GM19193 (cell line): ENCODE results near the gene HELT.

ENCODE experiments used
- POLR2A ChIP-seq: IDR thresholded peaks from 4 replicates; pipeline ENCODE4 v1.6.1; 2011; ENCODE audit not compliant: insufficient read depth, insufficient read length; ENCODE audit errors: extremely low read depth

The HELT gene

DNA sequence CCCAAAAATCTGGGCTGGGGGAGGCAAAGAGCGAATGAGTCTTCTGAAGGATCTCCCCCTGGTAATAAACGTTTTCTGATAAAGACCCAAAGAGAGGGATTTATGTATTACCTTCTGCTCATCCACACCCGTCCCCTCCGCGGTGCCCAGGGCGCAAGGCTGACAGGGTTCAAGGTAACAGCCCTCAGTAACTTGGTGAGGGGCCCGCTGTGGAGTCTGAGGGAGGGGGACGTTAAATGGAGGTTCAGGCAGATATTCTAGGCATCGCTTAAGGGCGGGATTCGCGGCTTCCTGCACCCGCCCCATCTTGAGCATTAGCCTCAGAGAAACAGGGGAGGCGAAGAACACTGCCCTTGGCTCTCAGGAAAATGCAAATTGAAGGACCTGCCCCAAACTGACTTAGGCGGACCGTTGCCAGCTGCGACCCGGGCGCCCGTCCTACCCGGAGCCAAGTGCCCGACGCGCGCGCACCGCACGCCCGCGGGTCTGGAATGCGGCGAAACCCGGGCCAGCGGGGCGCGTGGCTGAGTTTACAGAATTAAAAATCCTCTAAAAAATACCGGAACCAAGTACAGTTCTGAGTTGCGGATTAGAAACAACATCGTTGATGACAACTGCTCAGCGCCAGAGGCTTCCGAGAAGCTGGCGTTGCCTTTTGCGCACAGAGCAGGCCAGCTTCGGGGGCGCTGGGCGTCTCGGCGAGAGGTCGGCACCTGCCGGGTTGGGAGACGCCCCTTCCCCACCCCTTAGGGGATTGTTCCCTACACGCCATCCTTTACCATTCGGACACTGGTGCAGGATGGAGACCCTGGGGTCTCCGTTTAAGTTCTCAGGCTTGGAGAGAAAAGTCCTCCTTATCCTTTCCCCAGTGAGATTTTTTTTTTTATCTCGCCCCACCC lies 2.8 kb downstream of the HELT start:
- TF ChIP-seq POLR2A = no peak

DNA sequence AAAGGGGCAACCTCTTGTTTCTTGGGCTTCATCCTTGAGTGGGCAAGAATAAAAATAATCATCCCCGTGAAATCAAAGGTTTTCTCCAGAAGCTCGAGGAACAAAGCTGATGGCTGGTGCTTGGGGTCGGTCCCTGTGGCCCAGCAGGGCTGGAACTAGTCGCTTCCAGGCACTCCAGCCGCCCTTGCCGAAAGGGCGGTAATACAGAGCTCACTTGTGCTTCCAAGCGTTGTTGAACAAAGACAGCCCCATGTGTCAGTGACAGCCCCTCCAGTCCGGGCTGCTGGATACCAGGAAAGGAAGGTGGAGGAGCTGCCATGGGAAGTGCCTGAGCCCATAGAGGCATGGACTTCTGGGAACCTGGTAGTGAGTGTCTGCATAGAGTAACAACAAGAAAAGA lies 5.2 kb downstream of the HELT start:
- TF ChIP-seq POLR2A = no peak

DNA sequence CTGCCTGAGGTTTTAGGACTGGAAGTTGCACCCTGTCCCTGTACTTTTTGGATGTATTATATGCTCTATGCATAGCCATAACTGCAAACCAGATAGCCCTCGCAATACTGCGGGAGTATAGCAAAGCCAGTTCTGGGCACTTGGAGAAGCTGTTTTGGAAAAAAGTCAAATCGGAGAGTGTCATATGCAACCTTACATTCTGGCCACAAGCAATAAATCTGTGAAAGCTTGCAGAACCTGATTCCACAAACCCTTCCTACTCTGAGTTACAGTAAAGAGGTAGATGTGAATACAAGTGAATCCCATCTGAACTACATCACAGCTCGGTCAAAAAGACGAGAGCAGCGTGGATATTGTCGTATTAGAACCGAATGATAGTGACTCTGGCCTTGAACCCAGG lies 10.3 kb downstream of the HELT start:
- no peak for TF ChIP-seq POLR2A

DNA sequence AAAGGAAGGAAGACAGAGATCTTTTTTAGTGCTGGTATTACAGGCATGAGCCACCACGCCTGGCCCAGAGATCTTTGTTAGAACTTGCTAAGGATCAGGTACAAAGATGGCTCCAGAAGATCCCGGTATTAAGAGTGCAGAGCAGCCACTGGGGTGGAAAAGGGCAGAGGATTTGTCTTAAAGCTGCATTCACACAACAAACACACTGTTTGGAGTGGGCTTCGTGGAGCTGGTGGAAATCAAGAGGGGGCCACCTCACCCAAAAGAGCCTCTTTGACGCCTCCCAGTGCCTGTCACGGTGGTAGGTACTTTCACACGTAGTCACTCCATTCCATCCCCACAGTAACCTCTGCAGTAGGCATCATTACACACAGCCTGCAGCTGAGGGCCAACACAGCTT lies 13.3 kb downstream of the HELT start:
- TF ChIP-seq POLR2A = no peak

DNA sequence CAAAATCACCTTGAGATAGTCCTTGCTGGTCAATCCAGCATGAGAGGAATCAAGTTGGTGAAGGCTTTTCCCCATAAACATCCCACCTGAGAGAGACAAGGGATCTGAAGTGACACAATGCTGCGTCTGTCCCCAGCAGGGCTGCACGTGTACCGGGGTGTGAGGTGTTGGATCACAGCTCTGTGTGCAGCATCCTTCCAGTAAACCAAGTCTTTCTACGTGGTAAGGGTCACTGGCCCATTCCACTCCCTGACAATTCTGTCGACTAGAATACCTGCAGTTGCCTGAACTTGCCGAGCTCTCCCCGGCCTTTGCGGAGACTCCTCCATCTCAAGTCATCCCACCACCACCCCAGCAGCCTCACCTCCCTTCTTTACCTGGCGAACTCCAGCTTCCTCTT lies 14.8 kb downstream of the HELT start:
- no peak for TF ChIP-seq POLR2A

DNA sequence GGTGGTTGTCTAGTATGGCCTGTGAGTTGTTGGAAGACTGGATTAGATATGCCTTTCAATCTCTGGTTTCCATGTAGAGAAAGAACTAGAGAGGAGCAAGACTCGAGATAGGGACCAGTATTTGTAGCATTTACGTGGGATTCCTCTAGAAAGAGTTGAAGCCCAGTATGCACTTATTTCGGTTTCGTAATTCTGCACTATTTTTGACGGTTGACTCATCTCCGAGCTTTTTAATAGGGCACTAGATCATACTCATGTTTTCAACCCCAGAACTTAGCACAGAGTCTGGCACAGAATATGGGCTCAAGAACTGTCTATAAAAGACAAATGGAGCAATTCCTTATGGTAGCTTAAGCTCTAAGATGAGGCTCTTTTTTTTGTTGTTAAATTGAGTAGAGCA lies 15.7 kb downstream of the HELT start:
- TF ChIP-seq POLR2A = no peak

DNA sequence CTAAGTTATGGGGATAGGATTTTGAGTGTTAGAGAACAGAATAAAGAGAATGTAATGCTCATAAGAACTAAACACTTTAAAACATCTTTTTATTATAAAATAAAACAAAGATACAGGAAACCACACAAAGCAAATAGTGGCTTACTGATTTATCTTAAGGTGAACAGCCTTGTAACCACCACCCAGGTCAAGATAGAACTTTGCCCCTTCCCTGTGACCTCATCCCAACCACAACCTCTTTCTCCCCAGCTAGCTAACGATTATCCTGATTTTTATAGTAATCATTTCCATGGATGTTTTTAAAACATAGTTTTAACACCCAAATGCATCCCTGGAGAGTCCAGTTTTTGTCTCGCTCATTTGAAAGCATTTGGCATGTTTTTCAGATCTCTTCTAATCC lies 17.0 kb downstream of the HELT start:
- TF ChIP-seq POLR2A = no peak

DNA sequence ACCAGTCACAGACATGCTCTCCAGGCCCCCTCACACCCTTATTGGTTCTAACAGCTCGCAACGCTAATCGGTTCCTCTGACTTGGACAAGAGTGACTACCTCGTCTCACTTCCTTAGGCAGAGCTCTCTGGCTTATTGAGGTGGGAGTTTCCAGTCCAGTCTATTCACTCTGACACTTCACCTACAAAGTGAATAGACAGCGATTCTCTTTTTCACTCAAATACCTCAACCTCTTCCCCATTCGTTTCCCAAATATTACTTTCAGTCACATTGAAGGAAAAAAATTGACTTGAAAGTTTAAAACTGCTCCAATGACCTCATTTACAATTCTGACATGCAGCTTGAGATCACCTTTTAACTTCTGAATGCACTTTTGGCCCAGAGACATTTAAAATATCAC lies 17.7 kb downstream of the HELT start:
- TF ChIP-seq POLR2A = no peak

DNA sequence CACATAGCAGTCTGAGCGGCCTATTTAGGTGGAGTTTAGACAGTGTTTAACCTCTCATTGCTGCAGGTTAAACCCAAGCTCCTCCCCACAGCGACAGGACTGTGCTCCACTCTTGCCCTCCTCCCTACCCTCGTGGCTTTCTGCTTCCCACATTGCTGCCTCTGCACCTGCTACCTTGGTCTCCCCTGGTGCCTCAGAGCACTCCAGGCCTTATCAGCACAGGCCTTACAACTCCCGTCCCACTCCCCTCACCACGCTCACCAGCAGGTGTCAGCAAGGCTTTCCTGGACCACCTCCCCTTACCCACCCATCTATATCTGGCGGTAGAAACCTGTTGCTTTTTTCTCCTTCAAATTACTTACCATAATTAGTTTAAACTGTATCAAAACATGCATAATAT lies 18.6 kb downstream of the HELT start:
- TF ChIP-seq POLR2A = no peak

DNA sequence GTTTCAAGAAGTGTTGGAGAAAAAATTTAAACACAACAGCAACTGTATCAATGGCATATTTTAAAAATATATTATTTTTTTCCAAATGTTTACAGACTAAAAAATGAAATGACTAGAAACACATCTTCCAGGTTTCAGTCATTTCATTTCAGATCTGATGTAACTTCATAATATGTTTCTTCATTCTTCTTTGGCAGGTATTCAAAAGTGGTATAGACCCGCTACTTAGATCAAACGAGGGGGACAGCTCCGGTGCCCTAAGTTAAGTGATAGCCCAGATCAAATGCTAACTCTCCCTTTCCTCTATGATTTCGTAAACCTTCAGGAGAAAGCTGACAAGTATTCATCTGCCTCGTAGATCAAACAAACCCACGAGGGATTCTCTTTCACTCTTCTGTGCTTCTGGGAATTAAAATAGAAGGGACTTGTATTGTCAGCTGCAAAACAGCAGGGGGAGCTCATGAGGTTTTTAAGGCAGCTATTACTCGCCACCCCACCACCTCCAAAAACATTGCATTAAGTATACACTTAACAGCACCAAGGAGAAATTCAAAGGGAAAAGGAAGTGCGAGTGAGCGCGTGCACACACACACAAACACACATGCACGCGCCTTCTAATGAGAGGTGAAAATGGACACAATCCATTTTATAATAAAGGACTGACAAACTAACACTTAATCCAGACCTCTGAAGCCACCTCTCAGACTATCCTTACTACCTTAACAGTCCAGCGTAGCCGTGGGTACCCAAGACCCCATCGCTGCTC lies 21.4 kb downstream of the HELT start:
- TF ChIP-seq POLR2A = no peak

DNA sequence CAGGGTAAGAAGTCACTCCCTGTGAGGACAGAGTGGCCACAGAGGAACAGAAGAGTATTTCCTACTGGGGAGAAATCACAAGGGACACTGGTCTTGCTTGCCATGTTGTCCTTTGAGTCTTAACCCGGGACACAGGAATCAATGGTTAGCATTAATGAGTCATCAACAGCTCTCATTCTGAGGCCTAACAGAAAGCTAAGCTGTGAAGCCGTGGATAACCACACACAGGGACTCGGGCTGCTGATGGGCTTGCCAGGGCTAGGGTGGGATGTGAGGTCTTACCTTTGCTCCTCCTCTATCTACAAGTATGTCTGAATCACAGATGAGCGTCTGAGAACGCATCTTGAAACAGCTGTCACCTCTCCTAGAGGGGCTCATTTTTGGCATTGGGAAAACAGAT lies 22.2 kb downstream of the HELT start:
- TF ChIP-seq POLR2A = no peak

DNA sequence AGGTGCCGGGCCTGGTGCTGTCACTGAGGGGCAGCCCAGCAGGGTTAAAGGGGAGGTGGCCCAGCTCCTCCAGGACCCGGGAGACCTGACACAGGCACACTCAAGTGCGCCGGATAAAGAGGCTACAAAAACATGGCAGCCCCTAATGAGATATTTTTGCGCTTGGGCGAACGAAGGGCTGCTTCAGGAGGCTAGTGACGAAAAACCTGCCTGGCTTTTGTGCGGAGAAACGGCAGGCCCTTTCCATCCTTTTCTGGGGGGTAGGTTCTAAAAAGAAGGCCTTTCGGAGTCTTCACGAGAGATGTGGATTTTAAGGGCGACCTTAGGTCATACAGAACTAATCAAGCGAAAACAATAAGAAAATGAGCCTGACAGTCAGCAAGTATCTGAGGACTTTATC lies 35.5 kb downstream of the HELT start:
- no peak for TF ChIP-seq POLR2A

DNA sequence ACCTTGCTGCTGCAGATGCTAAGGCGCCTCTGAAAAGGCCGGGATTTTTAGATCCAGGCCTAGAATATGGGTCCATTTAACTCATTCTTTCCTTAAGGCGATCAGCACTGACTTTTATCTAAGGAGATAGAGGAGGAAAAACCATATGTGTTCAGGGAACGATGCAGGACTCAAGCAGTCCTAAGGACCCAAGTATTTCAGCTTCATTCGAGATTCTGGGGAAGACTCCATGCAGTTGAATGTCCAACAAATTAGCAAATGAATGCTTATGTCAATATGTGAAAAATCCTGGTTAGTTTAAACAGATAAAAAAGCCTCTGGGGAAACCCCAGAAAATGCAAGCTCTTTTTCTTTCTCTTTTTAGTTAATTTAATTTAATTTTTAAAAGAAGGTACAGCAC lies 36.0 kb downstream of the HELT start:
- TF ChIP-seq POLR2A = no peak

DNA sequence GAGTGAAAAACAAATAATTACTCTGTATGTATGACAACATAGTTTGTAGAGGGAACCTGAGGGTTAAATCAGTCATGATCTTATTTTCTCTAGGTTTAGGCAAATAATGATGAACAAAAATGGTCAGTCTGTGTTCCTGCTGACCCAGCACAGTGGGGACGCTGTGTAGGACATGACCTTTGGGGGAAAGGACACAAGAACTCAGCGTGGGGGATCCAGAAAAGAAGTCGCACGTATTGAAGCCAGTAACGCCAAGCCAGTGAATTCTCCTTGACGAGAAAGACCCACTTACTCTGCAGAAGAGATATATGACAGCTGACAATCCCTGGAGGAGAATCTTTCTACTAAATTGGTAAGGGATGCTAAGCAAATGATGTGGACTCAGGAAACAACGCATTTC lies 36.6 kb downstream of the HELT start:
- TF ChIP-seq POLR2A = no peak

DNA sequence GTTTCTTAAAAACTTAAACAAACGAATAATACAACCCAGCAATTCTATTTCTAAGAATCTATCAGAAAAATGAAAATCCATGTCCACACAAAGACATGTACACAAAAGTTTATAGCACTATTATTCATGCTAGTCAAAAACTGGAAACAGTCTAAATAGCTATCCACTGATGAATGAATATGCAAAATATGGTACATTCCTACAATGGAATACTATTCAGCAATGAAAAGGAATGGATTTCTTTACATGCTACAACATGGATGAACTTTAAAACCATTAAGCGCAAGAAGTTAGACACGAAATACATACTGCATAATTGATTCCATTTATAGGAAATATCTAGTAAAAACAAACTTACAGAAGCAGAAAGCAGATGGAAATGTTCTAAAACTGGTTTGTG lies 43.3 kb downstream of the HELT start:
- TF ChIP-seq POLR2A = no peak

DNA sequence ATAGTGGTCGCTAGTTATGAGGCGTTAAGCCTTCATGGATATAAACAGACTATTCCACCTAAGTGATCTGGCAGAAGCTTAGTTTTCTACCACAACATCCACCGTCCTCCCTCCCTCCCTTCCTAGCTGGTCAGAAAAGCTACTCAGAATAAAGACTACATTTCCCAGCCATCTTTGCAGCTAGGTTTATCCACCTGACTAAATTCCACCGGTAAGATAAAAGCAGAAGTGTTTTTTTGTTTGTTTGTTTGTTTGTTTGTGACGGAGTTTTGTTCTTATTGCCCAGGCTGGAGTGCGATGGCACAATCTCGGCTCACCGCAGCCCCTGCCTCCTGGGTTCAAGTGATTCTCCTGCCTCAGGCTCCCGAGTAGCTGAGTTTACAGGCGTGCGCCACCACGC lies 44.3 kb downstream of the HELT start:
- TF ChIP-seq POLR2A = no peak
